GM21717 (cell line): ENCODE measurements around the gene USP20.
A peak's percentile ranks its signal among the peaks of the same experiment; 100 is the strongest.
"Not testable (repeated sequence)": the region's sequence is repeated elsewhere in the genome, so short reads cannot be mapped to it uniquely, and the experiment has no call there.

Experiments
- ATAC-seq: cut with Tn5 transposase; IDR thresholded peaks from one replicate; pipeline ENCODE4 v1.9.1; 2021; ENCODE audit warnings: mild to moderate bottlenecking, moderate library complexity; ENCODE audit not compliant: unreplicated experiment

Gene USP20

GRCh38 chr9:129835128-129835859 lies at the start of gene USP20, which contains the start of gene C9orf78:
Gene USP20, plus strand, starts transcription at chr9:129835458. Its CDS starts 17,098 bp downstream, at chr9:129852556.
Gene C9orf78, minus strand, starts transcription at chr9:129835275. Its CDS starts 54 bp downstream, at chr9:129835221.
- peak; percentile 88 for ATAC-seq

GRCh38 chr9:129785866-129786265 lies 49.4 kb upstream of the USP20 start:
- no peak for ATAC-seq

GRCh38 chr9:129786481-129786880 lies 48.8 kb upstream of the USP20 start:
- ATAC-seq, result no peak

GRCh38 chr9:129794549-129794948 lies 40.7 kb upstream of the USP20 start:
- no peak for ATAC-seq

- not testable (repeated sequence) for ATAC-seq
Measured at GRCh38 chr9:129796029-129796428, 39.2 kb upstream of the USP20 start.

- no peak for ATAC-seq
Measured at GRCh38 chr9:129798973-129799372, 36.3 kb upstream of the USP20 start.

GRCh38 chr9:129801504-129801903 lies 33.8 kb upstream of the USP20 start:
- ATAC-seq, result no peak

- peak; percentile 88 for ATAC-seq
Measured at GRCh38 chr9:129802833-129803675, 32.2 kb upstream of the USP20 start, which contains the start of gene TOR1B. Gene TOR1B, plus strand, starts transcription at chr9:129803184. Its CDS starts 29 bp downstream, at chr9:129803213.

GRCh38 chr9:129803676-129804060 lies 31.6 kb upstream of the USP20 start:
- no peak for ATAC-seq

- ATAC-seq, result no peak
Measured at GRCh38 chr9:129806061-129806460, 29.2 kb upstream of the USP20 start.

- ATAC-seq, result no peak
Measured at GRCh38 chr9:129809346-129809745, 25.9 kb upstream of the USP20 start.

GRCh38 chr9:129810116-129810515 lies 25.1 kb upstream of the USP20 start:
- no peak for ATAC-seq

GRCh38 chr9:129810788-129811187 lies 24.5 kb upstream of the USP20 start:
- ATAC-seq, result no peak

GRCh38 chr9:129811967-129812363 lies 23.3 kb upstream of the USP20 start:
- no peak for ATAC-seq

GRCh38 chr9:129812385-129812784 lies 22.9 kb upstream of the USP20 start:
- no peak for ATAC-seq

GRCh38 chr9:129813661-129814060 lies 21.6 kb upstream of the USP20 start:
- ATAC-seq, result no peak

- no peak for ATAC-seq
Measured at GRCh38 chr9:129814432-129815223, 20.6 kb upstream of the USP20 start.

GRCh38 chr9:129815278-129815677 lies 20.0 kb upstream of the USP20 start:
- ATAC-seq, result no peak

GRCh38 chr9:129816501-129817435 lies 18.5 kb upstream of the USP20 start:
- no peak for ATAC-seq
